Natural killer cell (primary cell): ENCODE data around the gene AKAP8. TPM values are rescaled to one million over a fixed set of nuclear protein-coding genes. Genes with fewer than 3 reads are reported as not detected.

ENCODE experiments used
- ATAC-seq, 3 donors: fragments of 150-1000 bp in 2 of 3; fragments of 200-7000 bp in 1 of 3; cut with Tn5 transposase; 1 replicate in 1 of 3; 2 replicates in 2 of 3; pipeline ENCODE4 v1.10.0; 2021; ENCODE audit warnings: mild to moderate bottlenecking in 2 of 3, moderate library complexity in 2 of 3
- DNase-seq, 2 donors: peaks; one replicate each; pipeline versions ENCODE4 v3.0.0 to v3.0.0-alpha.2; 2013 to 2021; ENCODE audit warnings: mixed read lengths in 1 of 2
- H3K27ac ChIP-seq: one replicate; pipeline ENCODE4 v1.5.1; 2013; ENCODE audit warnings: mild to moderate bottlenecking, low read length
- H3K27me3 ChIP-seq: one replicate; pipeline ENCODE4 v1.6.1; 2013; ENCODE audit warnings: low read length; ENCODE audit not compliant: control insufficient read depth, insufficient read depth
- H3K36me3 ChIP-seq: one replicate; pipeline ENCODE4 v1.6.1; 2013; ENCODE audit warnings: low read length; ENCODE audit not compliant: control insufficient read depth, insufficient read depth
- H3K4me1 ChIP-seq: one replicate; pipeline ENCODE4 v1.6.1; 2013; ENCODE audit warnings: low read length; ENCODE audit not compliant: control insufficient read depth, insufficient read depth
- H3K4me3 ChIP-seq: one replicate; pipeline ENCODE4 v1.5.1; 2013; ENCODE audit warnings: low read length
- H3K9me3 ChIP-seq: one replicate; pipeline ENCODE4 v1.6.1; 2013; ENCODE audit warnings: low read length; ENCODE audit not compliant: control insufficient read depth, insufficient read depth
- H3K27ac Mint-ChIP-seq, 2 donors: one replicate each; pipeline ENCODE4 v1.8.0; 2022; ENCODE audit warnings: mild to moderate bottlenecking in 2 of 2, mixed read lengths in 2 of 2, moderate library complexity in 1 of 2
- H3K27me3 Mint-ChIP-seq, 2 donors: one replicate each; pipeline ENCODE4 v1.8.0; 2022; ENCODE audit warnings: low read depth in 2 of 2, mixed read lengths in 2 of 2
- H3K36me3 Mint-ChIP-seq: one replicate; pipeline ENCODE4 v1.8.0; 2022; ENCODE audit warnings: mixed read lengths
- H3K4me1 Mint-ChIP-seq, 2 donors: one replicate each; pipeline ENCODE4 v1.8.0; 2022; ENCODE audit warnings: mixed read lengths in 2 of 2
- H3K4me3 Mint-ChIP-seq: one replicate; pipeline ENCODE4 v1.8.0; 2022; ENCODE audit warnings: mild to moderate bottlenecking, moderate library complexity, mixed read lengths
- H3K9me3 Mint-ChIP-seq, 2 donors: one replicate each; pipeline ENCODE4 v1.8.0; 2022; ENCODE audit warnings: mixed read lengths in 2 of 2
- CTCF ChIP-seq: fragments of 200-600 bp; IDR thresholded peaks from one replicate; pipeline ENCODE4 v1.8.0; 2022; ENCODE audit warnings: antibody characterized with exemption
- WGBS: methylation state at CpG from one replicate; pipeline ENCODE4 v1.1.7; 2013; ENCODE audit warnings: missing lambda C conversion rate; ENCODE audit not compliant: insufficient coverage; 5-methylcytosine and 5-hydroxymethylcytosine counted together
- intact Hi-C: fragments of 100-400 bp; cut with micrococcal nuclease; formaldehyde crosslinking; loops from one replicate; pipeline ENCODE4 v1.14.2; 2022
- total RNA-seq, 4 donors: library from RNA; stranded (reverse); fragments of 120-200 nt in 1 of 4; gene quantifications; one replicate each; pipeline versions ENCODE4 v1.2.3 to v1.2.4, GENCODE V29; 2013 to 2022

AKAP8 gene
- total RNA-seq, 3 donors from 2014 or later (not counting 1 experiment from before 2014, with no cell fraction given): 65.3 to 87.6 (median 76.9) TPM

GRCh38 chr19:15398501-15399233 is 19.1 kb upstream of the AKAP8 start:
- ATAC-seq (no peak), DNase-seq (no peak)
- Histone ChIP-seq H3K9me3 (no peaks in the 10 kb centered on the region), H3K27ac (no peak overlapping the region), H3K27me3 (no peaks in the 10 kb centered on the region), H3K4me1 (no peaks in the 10 kb centered on the region), H3K4me3 (no peak overlapping the region), H3K36me3 (peaks cover 77% of the 10 kb centered on the region)
- Mint-ChIP-seq H3K9me3 (no peaks in the 10 kb centered on the region), H3K36me3 (peaks cover 15% of the 10 kb centered on the region), H3K4me1 (peaks cover 7 to 25% of the 10 kb centered on the region in 2 donors), H3K27me3 (no peaks in the 10 kb centered on the region), H3K4me3 (no peak overlapping the region), H3K27ac (no peak overlapping the region)
- TF ChIP-seq CTCF: no peak
- intact Hi-C loops: no loop called here
- WGBS: 95% methylated on average over 50 of the region's 50 CpGs

- Mint-ChIP-seq H3K9me3 (no peaks in the 10 kb centered on the region), H3K36me3 (peaks cover 15% of the 10 kb centered on the region), H3K4me3 (no peak overlapping the region), H3K27ac (no peak overlapping the region), H3K4me1 (peaks cover 7 to 20% of the 10 kb centered on the region in 2 donors), H3K27me3 (no peaks in the 10 kb centered on the region)
- Histone ChIP-seq H3K4me1 (no peaks in the 10 kb centered on the region), H3K4me3 (no peak overlapping the region), H3K9me3 (no peaks in the 10 kb centered on the region), H3K36me3 (peaks cover 73% of the 10 kb centered on the region), H3K27ac (no peak overlapping the region), H3K27me3 (no peaks in the 10 kb centered on the region)
- no peak for ATAC-seq
- no peak for TF ChIP-seq CTCF
- 89% methylated on average over 11 of the region's 11 CpGs for WGBS
- DNase-seq: no peak
- intact Hi-C loops: no loop called here
These were observed 18.2 kb upstream of the AKAP8 start for GRCh38 chr19:15397782-15398181.

GRCh38 chr19:15397236-15397635 is 17.6 kb upstream of the AKAP8 start:
- intact Hi-C loops: no loop called here
- no peak overlapping the region for H3K4me3 Mint-ChIP-seq

More at GRCh38 chr19:15397236-15397635, 17.6 kb upstream of the AKAP8 start:
- Histone ChIP-seq H3K4me1 (no peaks in the 10 kb centered on the region), H3K27me3 (no peaks in the 10 kb centered on the region), H3K27ac (no peak overlapping the region), H3K4me3 (no peak overlapping the region), H3K36me3 (peaks cover 68% of the 10 kb centered on the region), H3K9me3 (no peaks in the 10 kb centered on the region)
- no peaks in the 10 kb centered on the region for H3K27me3 Mint-ChIP-seq
- DNase-seq: no peak
- ATAC-seq: no peak
- WGBS: 97% methylated on average over 6 of the region's 6 CpGs
- TF ChIP-seq CTCF: no peak
- peaks cover 15% of the 10 kb centered on the region for H3K36me3 Mint-ChIP-seq
- peak overlapping the region; percentile 52 to 63 for H3K27ac Mint-ChIP-seq
- no peaks in the 10 kb centered on the region for H3K9me3 Mint-ChIP-seq
- peaks cover 7 to 20% of the 10 kb centered on the region in 2 donors for H3K4me1 Mint-ChIP-seq
